PC-3 (cell line): ENCODE data around the gene TIMM8A. TPM values are rescaled to one million over a fixed set of nuclear protein-coding genes. Genes with fewer than 3 reads are reported as not detected.
A peak's percentile ranks its signal among the peaks of the same experiment; 100 is the strongest.

Experiments
- ATAC-seq: fragments of 200-7000 bp; cut with Tn5 transposase; 2 replicates; pipeline ENCODE4 v1.9.1; 2020; ENCODE audit warnings: mild to moderate bottlenecking, moderate library complexity
- BruUV-seq: library from RNA; stranded (reverse); fragments of 400-500 nt; replicated peaks from 2 replicates; lab custom pipeline; 2021; lab: Mats Ljungman, UMichigan
- CTCF ChIA-PET: fragments of 300-600 bp; sonication (Branson Sonifier 250); formaldehyde crosslinking; loops from one replicate; lab custom pipeline; 2022; ENCODE audit warnings: antibody characterized with exemption; lab: Charles Lee
- POLR2A ChIA-PET: fragments of 300-600 bp; sonication (Branson Sonifier 250); formaldehyde crosslinking; loops from one replicate; lab custom pipeline; 2022; ENCODE audit warnings: antibody characterized with exemption; ENCODE audit not compliant: unreplicated experiment; lab: Charles Lee
- DNase-seq: peaks from one replicate; pipeline ENCODE4 v3.0.0-alpha.2; 2015
- H2AFZ ChIP-seq: fragments of 300-600 bp; sonication (generic); 2 replicates; pipeline ENCODE4 v1.6.0; 2016; ENCODE audit warnings: antibody characterized with exemption, low read length
- H3F3A ChIP-seq: fragments of 300-600 bp; sonication (generic); one replicate; pipeline ENCODE4 v1.6.0; 2017; ENCODE audit warnings: antibody characterized with exemption, low read length, control low read depth, mild to moderate bottlenecking; ENCODE audit not compliant: unreplicated experiment
- H3K27ac ChIP-seq: fragments of 300-600 bp; sonication (generic); 2 replicates; pipeline ENCODE4 v1.5.1; 2016; ENCODE audit warnings: mild to moderate bottlenecking, low read length
- H3K27me3 ChIP-seq: fragments of 300-600 bp; sonication (generic); 2 replicates; pipeline ENCODE4 v1.6.1; 2016; ENCODE audit warnings: low read length, mixed read lengths
- H3K36me3 ChIP-seq: fragments of 300-600 bp; sonication (generic); 2 replicates; pipeline ENCODE4 v1.6.1; 2016; ENCODE audit warnings: low read depth, mixed run types, low read length, mixed read lengths
- H3K4me1 ChIP-seq: fragments of 300-600 bp; sonication (generic); 2 replicates; pipeline ENCODE4 v1.5.1; 2016; ENCODE audit warnings: low read length; ENCODE audit not compliant: insufficient read depth
- H3K4me2 ChIP-seq: fragments of 300-600 bp; sonication (generic); 2 replicates; pipeline ENCODE4 v1.6.0; 2016; ENCODE audit warnings: low read length
- H3K4me3 ChIP-seq: fragments of 300-600 bp; sonication (generic); 2 replicates; pipeline ENCODE4 v1.5.1; 2016; ENCODE audit warnings: mild to moderate bottlenecking, low read length, mixed read lengths
- H3K79me2 ChIP-seq: fragments of 300-600 bp; sonication (generic); 2 replicates; pipeline ENCODE4 v1.6.1; 2017; ENCODE audit warnings: low read length, mixed read lengths
- H3K9ac ChIP-seq: fragments of 300-600 bp; sonication (generic); 2 replicates; pipeline ENCODE4 v1.6.0; 2016; ENCODE audit warnings: mild to moderate bottlenecking, low read length
- H3K9me2 ChIP-seq: fragments of 300-600 bp; sonication (generic); replicated peaks from 2 replicates; pipeline ENCODE4 v1.6.1; 2016; ENCODE audit warnings: mixed run types, low read length, mixed read lengths
- H3K9me3 ChIP-seq: fragments of 300-600 bp; sonication (generic); 2 replicates; pipeline ENCODE4 v1.6.1; 2016; ENCODE audit warnings: low read length, mixed read lengths
- H4K20me1 ChIP-seq: fragments of 300-600 bp; sonication (generic); 2 replicates; pipeline ENCODE4 v1.6.1; 2016; ENCODE audit warnings: low read length, mixed read lengths
- CTCF ChIP-seq: fragments of 300-600 bp; sonication (generic); conservative IDR thresholded peaks from 2 replicates; pipeline ENCODE4 v1.5.1; 2017; ENCODE audit warnings: antibody characterized with exemption, low read depth, mild to moderate bottlenecking, low read length
- EZH2 ChIP-seq: fragments of 300-600 bp; sonication (generic); IDR thresholded peaks from one replicate; pipeline ENCODE4 v1.6.1; 2017; ENCODE audit warnings: antibody characterized with exemption, mild to moderate bottlenecking, low read length; ENCODE audit not compliant: unreplicated experiment
- EZH2phosphoT487 ChIP-seq: fragments of 300-600 bp; sonication (generic); IDR thresholded peaks from 2 replicates; pipeline ENCODE4 v1.6.1; 2018; ENCODE audit warnings: mild to moderate bottlenecking, antibody characterized with exemption, low read length, borderline replicate concordance
- intact Hi-C: fragments of 100-400 bp; cut with micrococcal nuclease; formaldehyde crosslinking; loops from 2 replicates; pipeline ENCODE4 v1.9.0; 2023
- total RNA-seq: library from RNA; depleted of rRNA; stranded (reverse); fragments of >200 nt; gene quantifications from 2 replicates; pipeline ENCODE4 v1.2.3, GENCODE V29; 2014

TIMM8A gene
- total RNA-seq, 1 experiment from 2014 or later: 5.0 TPM

- H3K9me2 ChIP-seq: no peaks in the 10 kb centered on the region
- H3K27me3 ChIP-seq: no peaks in the 10 kb centered on the region
- BruUV-seq: no TSS peak
- H3K9me3 ChIP-seq: no peaks in the 10 kb centered on the region
- H3K36me3 ChIP-seq: no peaks in the 10 kb centered on the region
- POLR2A ChIA-PET: no interaction called here
- H3K27ac ChIP-seq: no peak overlapping the region
- H3K4me2 ChIP-seq: no peak overlapping the region
- intact Hi-C loops: no loop called here
- H4K20me1 ChIP-seq: no peaks in the 10 kb centered on the region
- ATAC-seq (peak; percentile 57), DNase-seq (peak; percentile 29)
- no peak overlapping the region for H2AFZ ChIP-seq
- CTCF ChIA-PET: no interaction called here
- H3F3A ChIP-seq: no peaks in the 10 kb centered on the region
- no peak overlapping the region for H3K4me3 ChIP-seq
- H3K4me1 ChIP-seq: no peaks in the 10 kb centered on the region
- H3K9ac ChIP-seq: no peak overlapping the region
- no peaks in the 10 kb centered on the region for H3K79me2 ChIP-seq
- no peak for TF ChIP-seq EZH2phosphoT487
- no peak for TF ChIP-seq EZH2
- peak; percentile 47 for TF ChIP-seq CTCF
Observed at GRCh38 chrX:101357166-101357795, 8.7 kb upstream of the TIMM8A start.

GRCh38 chrX:101349193-101349562, 636 bp upstream of the TIMM8A start:
- ChIA-PET CTCF (interaction anchor here (0.7 kb wide), 1 partner anchor 42 kb away, joined by 3 read pairs; the partner anchor contains the start of gene RPL36A), POLR2A (interaction anchor here (0.6 kb wide), 1 partner anchor 113 kb away, joined by 7 read pairs; no protein-coding TSS in a partner anchor)
- Histone ChIP-seq H3K79me2 (peaks cover 41% of the 10 kb centered on the region), H3K27me3 (no peaks in the 10 kb centered on the region), H2AFZ (peak overlapping the region; percentile 89), H3K9me3 (no peaks in the 10 kb centered on the region), H3K4me1 (peaks cover 15% of the 10 kb centered on the region), H3K4me2 (peak overlapping the region; percentile 95), H3F3A (no peaks in the 10 kb centered on the region), H3K9me2 (no peaks in the 10 kb centered on the region), H3K9ac (peak overlapping the region; percentile 92), H3K27ac (peak overlapping the region; percentile 78; the same call in 1 of the 2 replicates), H4K20me1 (peaks cover 17% of the 10 kb centered on the region), H3K36me3 (peaks cover 11% of the 10 kb centered on the region), H3K4me3 (peak overlapping the region; percentile 96)
- BruUV-seq: no TSS peak
- TF ChIP-seq EZH2phosphoT487: no peak
- no peak for TF ChIP-seq EZH2
- TF ChIP-seq CTCF: no peak
- no peak for DNase-seq
- intact Hi-C loops: loop anchor here (2.0 kb wide), 1 partner anchor 42 kb away; the partner anchor contains the start of gene RPL36A
- ATAC-seq: no peak

- BruUV-seq: TSS peak; percentile 67
- ChIA-PET POLR2A (no interaction called here), CTCF (interaction anchor here (0.6 kb wide), 1 partner anchor 595 kb away, joined by 3 read pairs; no protein-coding TSS in a partner anchor)
- peak overlapping the region; percentile 89 for H2AFZ ChIP-seq
- peaks cover 15% of the 10 kb centered on the region for H3K4me1 ChIP-seq
- H3K27ac ChIP-seq: peak overlapping the region; percentile 78
- no peak for TF ChIP-seq EZH2
- TF ChIP-seq CTCF: no peak
- TF ChIP-seq EZH2phosphoT487: no peak
- H3K9me2 ChIP-seq: no peaks in the 10 kb centered on the region
- intact Hi-C loops: loop anchor here (2.0 kb wide), 1 partner anchor 43 kb away; the partner anchor contains the start of gene RPL36A
- ATAC-seq: peak; percentile 36
- H3K27me3 ChIP-seq: no peaks in the 10 kb centered on the region
- no peak for DNase-seq
- peak overlapping the region; percentile 95 for H3K4me2 ChIP-seq
- no peaks in the 10 kb centered on the region for H3K9me3 ChIP-seq
- H3K4me3 ChIP-seq: peak overlapping the region; percentile 96
- H3K79me2 ChIP-seq: peaks cover 49% of the 10 kb centered on the region
- H3F3A ChIP-seq: no peaks in the 10 kb centered on the region
- H3K9ac ChIP-seq: peak overlapping the region; percentile 92
- H4K20me1 ChIP-seq: peaks cover 17% of the 10 kb centered on the region
- peaks cover 11% of the 10 kb centered on the region for H3K36me3 ChIP-seq
Observed at GRCh38 chrX:101347859-101348451, 587 bp downstream of the TIMM8A start.
